ENCODE data around the gene MACROD2. TPM values are rescaled to one million over a fixed set of nuclear protein-coding genes. Genes with fewer than 3 reads are reported as not detected.

MACROD2 gene
- total RNA-seq, 4 donors from 2014 or later, result 4.6 to 33.0 (median 8.3) TPM

DNA sequence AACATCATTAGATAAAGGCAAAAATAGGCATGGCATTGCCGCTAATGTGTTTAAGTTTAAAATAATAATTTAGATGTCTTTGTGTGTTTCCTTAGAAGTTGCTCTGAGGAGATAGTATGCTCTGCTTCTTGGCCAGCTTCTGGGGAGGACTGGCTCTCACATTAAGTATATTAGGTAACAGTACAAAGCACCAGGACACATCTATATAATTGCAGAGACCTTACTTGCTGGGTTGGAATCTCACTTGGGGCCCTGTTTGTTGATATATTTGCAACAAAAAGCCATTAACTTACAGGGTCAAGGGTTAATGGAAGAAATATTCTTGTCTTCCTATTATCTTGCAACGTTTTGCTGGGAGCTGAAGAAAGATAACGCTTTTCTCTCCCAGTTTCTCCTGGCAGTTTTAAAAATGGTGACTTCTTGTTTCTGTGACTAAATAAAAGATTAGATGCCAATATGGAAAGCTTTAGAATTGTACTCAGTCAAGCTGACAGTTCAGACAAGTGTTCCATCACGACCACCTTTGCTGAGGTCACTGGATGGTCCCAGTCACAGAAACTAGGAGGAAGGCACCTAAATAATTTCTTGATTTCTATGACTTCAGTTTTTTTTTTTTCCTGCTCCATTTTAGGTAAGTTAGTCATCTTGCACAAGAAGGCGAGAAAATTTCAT, 804.4 kb downstream of the MACROD2 start:
- Histone ChIP-seq H3K27ac (no peak overlapping the region), H3K4me3 (no peak overlapping the region), H3K4me1 (no peaks in the 10 kb centered on the region), H3K9me3 (no peaks in the 10 kb centered on the region), H3K36me3 (no peaks in the 10 kb centered on the region), H3K27me3 (no peaks in the 10 kb centered on the region)
- intact Hi-C loops (cut with DNase I; ENCODE audit: low total_unique reads), result no loop called here
- in situ Hi-C loops (cut with MboI; ENCODE audit: low pct_ligation_motif_present in 1 of 4, low pct_unique_long_range_greater_than_20kb in 1 of 4, low sequenced_read_pairs in 3 of 4), result no loop called here
- 66 to 71% methylated on average over 5 of the region's 5 CpGs for WGBS, 2 donors (ENCODE audit: low coverage in 1 of 2)
- no peak for DNase-seq
- TF ChIP-seq EP300 (IDR thresholded peaks at IDR 0.05; ENCODE audit: low read depth) (no peak), POLR2A (IDR thresholded peaks at IDR 0.05) (no peak), POLR2AphosphoS5 (IDR thresholded peaks at IDR 0.05) (no peak)
- TF ChIP-seq, protein P1, sequence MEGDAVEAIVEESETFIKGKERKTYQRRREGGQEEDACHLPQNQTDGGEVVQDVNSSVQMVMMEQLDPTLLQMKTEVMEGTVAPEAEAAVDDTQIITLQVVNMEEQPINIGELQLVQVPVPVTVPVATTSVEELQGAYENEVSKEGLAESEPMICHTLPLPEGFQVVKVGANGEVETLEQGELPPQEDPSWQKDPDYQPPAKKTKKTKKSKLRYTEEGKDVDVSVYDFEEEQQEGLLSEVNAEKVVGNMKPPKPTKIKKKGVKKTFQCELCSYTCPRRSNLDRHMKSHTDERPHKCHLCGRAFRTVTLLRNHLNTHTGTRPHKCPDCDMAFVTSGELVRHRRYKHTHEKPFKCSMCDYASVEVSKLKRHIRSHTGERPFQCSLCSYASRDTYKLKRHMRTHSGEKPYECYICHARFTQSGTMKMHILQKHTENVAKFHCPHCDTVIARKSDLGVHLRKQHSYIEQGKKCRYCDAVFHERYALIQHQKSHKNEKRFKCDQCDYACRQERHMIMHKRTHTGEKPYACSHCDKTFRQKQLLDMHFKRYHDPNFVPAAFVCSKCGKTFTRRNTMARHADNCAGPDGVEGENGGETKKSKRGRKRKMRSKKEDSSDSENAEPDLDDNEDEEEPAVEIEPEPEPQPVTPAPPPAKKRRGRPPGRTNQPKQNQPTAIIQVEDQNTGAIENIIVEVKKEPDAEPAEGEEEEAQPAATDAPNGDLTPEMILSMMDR (IDR thresholded peaks at IDR 0.05), result no peak

DNA sequence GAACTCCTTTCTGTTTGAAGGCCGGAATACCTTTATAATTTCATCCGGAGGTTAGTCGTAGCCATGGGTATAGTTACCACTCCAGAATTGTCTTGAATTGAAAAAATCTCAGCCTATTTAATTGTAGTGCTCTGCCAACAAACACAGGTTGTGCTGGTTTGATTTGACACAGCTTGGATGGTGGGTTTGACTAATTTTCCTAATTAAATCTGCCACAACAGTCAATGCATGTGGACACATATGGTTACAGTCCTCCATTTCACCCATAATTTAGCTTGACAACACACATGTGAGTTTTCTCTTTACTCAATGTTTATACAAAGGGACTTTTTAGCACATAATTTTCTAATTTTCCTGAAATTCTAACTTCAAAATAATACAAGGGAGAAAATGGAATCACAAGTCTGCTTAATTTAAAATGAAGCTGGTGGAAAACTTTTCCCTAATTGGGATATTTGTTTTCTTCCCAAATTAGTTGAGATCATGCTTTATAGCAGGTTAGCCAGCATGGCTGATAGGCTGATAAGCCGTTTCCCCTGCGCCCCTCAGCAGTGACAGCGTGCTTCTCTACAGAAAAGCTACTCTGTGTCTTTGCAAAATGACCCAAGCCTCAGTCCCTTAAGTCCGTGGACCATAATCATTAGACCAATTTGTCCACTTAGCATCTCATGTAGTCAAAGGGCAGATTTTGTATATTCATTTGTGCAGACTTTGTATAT, 805.5 kb downstream of the MACROD2 start:
- no peaks in the 10 kb centered on the region for H3K36me3 ChIP-seq
- WGBS, 2 donors (ENCODE audit: low coverage in 1 of 2), result 77 to 86% methylated on average over 7 of the region's 7 CpGs
- H3K27ac ChIP-seq, result no peak overlapping the region
- TF ChIP-seq EP300 (IDR thresholded peaks at IDR 0.05; ENCODE audit: low read depth), result no peak
- TF ChIP-seq, protein P1 (IDR thresholded peaks at IDR 0.05), result no peak
- no peak for TF ChIP-seq POLR2AphosphoS5 (IDR thresholded peaks at IDR 0.05)
- no peak for DNase-seq
- intact Hi-C loops (cut with DNase I; ENCODE audit: low total_unique reads), result no loop called here
- H3K9me3 ChIP-seq, result no peaks in the 10 kb centered on the region
- in situ Hi-C loops (cut with MboI; ENCODE audit: low pct_ligation_motif_present in 1 of 4, low pct_unique_long_range_greater_than_20kb in 1 of 4, low sequenced_read_pairs in 3 of 4), result no loop called here
- H3K4me3 ChIP-seq, result no peak overlapping the region
- H3K4me1 ChIP-seq, result no peaks in the 10 kb centered on the region
- H3K27me3 ChIP-seq, result no peaks in the 10 kb centered on the region

DNA sequence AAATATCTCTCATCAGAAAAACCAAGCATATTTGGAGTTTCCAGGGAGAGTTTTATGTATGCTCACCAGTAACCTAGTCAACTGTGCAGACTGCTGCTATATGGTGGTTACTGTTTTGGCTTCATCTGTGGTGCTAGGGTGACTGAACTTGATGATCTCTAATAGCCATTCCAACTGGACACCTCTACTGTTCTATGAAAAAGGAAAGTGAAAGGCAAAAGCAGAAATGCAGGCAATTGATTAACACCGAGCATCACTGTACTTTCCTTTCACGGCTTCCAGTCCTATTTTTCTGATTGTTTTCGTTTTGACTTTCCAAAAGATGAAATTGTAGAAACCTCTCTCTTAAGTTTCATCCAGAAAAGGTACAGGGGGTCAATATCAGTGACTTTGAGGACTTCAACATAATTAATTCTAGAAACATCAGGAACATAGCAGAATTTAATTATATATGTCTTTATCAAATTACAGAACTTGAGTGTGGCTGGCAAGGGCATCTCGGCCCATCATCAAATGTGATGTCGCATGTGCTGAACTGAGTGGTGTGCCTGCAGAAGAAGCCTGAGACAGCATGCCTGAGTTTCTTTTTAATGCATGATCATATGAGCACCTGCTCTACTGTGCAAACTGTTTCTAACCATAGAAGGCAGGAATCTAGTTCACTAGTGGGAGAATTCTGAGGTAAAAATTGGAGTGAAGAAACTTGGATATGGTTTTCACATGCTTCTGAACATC, 806.4 kb downstream of the MACROD2 start:
- intact Hi-C loops (cut with DNase I; ENCODE audit: low total_unique reads), result no loop called here
- Histone ChIP-seq H3K27ac (no peak overlapping the region), H3K36me3 (no peaks in the 10 kb centered on the region), H3K9me3 (no peaks in the 10 kb centered on the region), H3K27me3 (no peaks in the 10 kb centered on the region), H3K4me1 (no peaks in the 10 kb centered on the region), H3K4me3 (no peak overlapping the region)
- 87% methylated on average over 4 to 5 of the region's 5 CpGs for whole genome bisulfite sequencing, 2 donors (ENCODE audit: low coverage in 1 of 2)
- DNase-seq, result no peak
- in situ Hi-C loops (cut with MboI; ENCODE audit: low pct_ligation_motif_present in 1 of 4, low pct_unique_long_range_greater_than_20kb in 1 of 4, low sequenced_read_pairs in 3 of 4), result no loop called here
- TF ChIP-seq, protein P1 (IDR thresholded peaks at IDR 0.05), result no peak
- TF ChIP-seq POLR2AphosphoS5 (IDR thresholded peaks at IDR 0.05) (no peak), POLR2A (IDR thresholded peaks at IDR 0.05) (no peak), EP300 (IDR thresholded peaks at IDR 0.05; ENCODE audit: low read depth) (no peak)

DNA sequence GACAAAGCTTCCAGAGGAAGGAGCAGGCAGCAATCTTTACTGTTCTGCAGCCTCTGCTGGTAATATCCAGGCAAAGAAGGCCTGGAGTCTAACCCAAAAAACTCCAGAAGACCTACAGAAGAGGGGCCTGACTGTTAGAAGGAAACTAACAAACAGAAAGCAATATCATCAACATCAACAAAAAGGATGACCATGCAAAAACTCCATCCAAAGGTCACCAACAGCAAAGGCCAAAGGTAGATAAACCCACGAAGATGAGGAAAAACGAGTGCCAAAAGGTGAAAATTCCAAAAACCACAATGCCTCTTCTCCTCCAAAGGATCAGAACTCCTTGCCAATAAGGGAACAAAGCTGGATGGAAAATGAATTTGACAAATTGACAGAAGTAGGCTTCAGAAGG, 811.9 kb downstream of the MACROD2 start:
- no peak overlapping the region for H3K4me3 ChIP-seq
- peaks cover 0 to 4% of the 10 kb centered on the region in 2 donors for H3K9me3 ChIP-seq
- no peak for DNase-seq
- H3K27me3 ChIP-seq, result no peaks in the 10 kb centered on the region
- intact Hi-C loops (cut with DNase I; ENCODE audit: low total_unique reads), result no loop called here
- TF ChIP-seq EP300 (IDR thresholded peaks at IDR 0.05; ENCODE audit: low read depth) (no peak), POLR2A (IDR thresholded peaks at IDR 0.05) (no peak), POLR2AphosphoS5 (IDR thresholded peaks at IDR 0.05) (no peak)
- TF ChIP-seq, protein P1 (IDR thresholded peaks at IDR 0.05), result no peak
- WGBS, 2 donors (ENCODE audit: low coverage in 1 of 2), result 66 to 79% methylated on average over 2 of the region's 2 CpGs
- in situ Hi-C loops (cut with MboI; ENCODE audit: low pct_ligation_motif_present in 1 of 4, low pct_unique_long_range_greater_than_20kb in 1 of 4, low sequenced_read_pairs in 3 of 4), result no loop called here
- H3K4me1 ChIP-seq, result no peaks in the 10 kb centered on the region
- no peaks in the 10 kb centered on the region for H3K36me3 ChIP-seq
- no peak overlapping the region for H3K27ac ChIP-seq
